Stimulated activated CD8-positive, alpha-beta memory T cell treated with anti-CD3 and anti-CD28 coated beads, Interleukin-15, amount 100 ng/mL, for 24 hours (primary cell): ENCODE results near the gene SHANK3.

Source experiments
- DNase-seq: peaks from one replicate; pipeline ENCODE4 v3.0.0-alpha.2; 2020; ENCODE audit warnings: low read depth

Gene SHANK3

GRCh38 chr22:50699756-50700386 is 27.2 kb downstream of the SHANK3 start:
- DNase-seq = no peak

GRCh38 chr22:50700387-50701075 is 27.9 kb downstream of the SHANK3 start:
- DNase-seq = no peak

GRCh38 chr22:50701076-50701419 is 28.4 kb downstream of the SHANK3 start:
- DNase-seq = no peak

DNA sequence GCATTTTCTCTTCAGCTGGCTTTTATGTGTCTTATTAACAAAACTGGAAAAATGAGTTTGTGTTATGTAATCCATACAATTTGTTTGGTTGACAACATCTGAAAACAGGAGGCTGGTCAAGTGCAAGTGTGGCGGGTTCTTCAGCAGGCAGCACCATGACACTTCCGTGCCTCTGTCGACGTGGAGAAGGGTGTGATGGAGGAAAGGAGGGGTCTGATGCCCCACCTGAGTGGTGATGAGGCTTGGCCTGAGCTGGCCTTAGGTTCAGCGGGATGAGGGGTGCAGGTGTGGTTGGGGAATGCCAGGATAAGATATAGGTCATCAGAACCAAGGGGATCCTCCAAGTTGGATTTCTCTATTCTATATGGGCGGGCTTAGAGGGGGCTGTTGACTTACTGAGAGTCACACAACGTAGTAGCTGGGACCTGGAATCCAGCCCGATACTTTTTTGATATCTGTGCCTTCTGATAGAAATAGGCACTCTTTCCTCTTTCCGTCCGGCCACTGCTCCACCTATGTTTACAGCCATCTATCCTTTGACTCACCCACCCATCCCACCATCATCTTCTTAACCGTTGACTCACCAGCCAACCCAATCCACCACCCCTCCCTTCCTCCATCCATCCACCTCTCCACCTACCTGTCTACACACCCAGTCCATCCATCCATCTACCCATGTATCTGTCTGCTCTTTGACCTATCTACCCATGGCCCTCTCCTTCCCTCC is 29.0 kb downstream of the SHANK3 start:
- no peak for DNase-seq

DNA sequence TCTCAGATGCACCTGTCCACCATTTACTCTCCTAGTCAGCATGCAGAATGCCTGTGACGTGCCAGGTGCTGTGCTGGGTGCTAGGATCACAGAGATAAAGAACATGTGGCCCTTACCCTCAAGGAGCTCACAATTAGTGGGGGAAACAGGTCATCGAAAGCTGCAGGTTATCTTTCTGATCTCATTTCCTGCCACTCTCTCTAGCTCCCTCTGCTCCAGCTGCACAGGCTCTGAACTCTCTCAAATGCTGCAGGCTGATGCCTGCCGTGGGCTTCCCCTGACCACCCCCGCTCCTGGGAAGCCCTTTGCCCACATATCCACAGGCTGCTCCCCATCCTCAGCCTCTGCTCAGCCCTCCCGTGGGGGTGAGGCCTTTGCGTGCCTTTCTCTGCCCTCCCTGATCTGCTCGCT is 29.6 kb downstream of the SHANK3 start:
- DNase-seq = no peak

DNA sequence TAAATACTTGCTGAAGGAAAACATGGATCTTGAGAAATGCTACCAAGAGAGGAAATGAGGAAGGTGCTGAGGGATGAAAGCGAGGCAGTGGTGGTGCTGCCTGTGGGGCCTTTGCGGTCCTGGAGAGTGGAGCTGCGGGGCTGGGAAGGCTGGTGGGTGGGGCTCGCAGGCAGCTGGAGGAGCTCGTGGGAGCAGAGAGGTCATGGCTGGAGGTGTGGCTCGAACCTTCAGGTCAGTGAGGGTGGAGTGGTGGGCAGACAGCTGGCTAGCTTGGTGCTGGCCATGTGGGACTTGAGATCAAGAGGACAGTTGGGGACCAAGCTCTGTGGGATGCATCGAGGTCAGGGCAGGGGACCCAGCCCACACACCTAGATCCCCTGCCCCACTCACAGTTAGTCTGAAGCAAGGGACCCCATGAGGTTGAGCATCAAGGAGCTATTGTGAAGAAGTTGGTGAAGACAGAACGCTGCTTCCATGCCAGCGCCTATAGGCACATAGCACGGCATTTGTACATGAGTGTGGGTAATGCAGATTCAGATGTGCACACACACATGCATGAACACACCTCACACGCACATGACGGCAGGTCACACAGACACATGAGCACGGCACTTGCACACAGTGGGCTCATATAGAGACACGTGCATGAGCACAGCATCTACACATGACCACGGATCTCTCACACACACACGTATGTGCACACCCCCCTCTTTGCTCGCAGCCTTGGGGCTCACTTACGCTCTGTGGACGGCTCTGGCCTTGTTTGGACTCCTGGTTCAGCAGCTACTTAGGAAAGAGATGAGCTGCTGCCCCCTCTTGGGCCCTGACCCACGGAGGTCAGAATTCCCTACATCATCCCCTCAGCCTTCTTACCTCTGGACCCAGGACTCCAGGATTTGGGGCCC is 30.4 kb downstream of the SHANK3 start:
- DNase-seq = no peak

GRCh38 chr22:50703726-50704509 is 31.3 kb downstream of the SHANK3 start:
- DNase-seq = no peak

DNA sequence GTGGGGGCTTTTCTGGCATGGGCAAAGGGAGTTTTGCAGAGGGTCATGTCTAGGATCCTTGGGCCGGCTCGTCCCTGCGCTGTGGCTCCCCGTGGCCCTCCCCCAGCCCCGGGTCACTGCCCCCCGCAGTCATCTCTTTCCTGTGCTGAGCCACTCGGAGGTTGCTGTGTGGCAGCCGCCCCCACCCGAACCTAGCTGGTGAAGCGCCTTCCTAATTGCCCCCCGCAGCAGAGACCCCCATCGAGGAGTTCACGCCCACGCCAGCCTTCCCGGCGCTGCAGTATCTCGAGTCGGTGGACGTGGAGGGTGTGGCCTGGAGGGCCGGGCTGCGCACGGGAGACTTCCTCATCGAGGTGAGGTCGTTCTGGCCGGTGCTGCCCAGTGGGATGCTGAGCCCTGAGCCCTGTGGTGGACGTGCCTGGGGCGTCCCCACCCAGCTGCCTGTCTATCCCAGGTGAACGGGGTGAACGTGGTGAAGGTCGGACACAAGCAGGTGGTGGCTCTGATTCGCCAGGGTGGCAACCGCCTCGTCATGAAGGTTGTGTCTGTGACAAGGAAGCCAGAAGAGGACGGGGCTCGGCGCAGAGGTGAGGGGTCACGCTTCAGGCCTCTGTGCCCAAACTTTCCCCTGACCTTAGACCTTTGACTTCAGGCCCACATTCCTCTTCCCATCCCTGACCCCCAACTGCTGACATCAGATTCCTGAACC is 32.0 kb downstream of the SHANK3 start:
- DNase-seq = no peak

- DNase-seq = no peak
Measured at GRCh38 chr22:50705219-50705691, 32.6 kb downstream of the SHANK3 start.

GRCh38 chr22:50705851-50706351 is 33.3 kb downstream of the SHANK3 start:
- no peak for DNase-seq

DNA sequence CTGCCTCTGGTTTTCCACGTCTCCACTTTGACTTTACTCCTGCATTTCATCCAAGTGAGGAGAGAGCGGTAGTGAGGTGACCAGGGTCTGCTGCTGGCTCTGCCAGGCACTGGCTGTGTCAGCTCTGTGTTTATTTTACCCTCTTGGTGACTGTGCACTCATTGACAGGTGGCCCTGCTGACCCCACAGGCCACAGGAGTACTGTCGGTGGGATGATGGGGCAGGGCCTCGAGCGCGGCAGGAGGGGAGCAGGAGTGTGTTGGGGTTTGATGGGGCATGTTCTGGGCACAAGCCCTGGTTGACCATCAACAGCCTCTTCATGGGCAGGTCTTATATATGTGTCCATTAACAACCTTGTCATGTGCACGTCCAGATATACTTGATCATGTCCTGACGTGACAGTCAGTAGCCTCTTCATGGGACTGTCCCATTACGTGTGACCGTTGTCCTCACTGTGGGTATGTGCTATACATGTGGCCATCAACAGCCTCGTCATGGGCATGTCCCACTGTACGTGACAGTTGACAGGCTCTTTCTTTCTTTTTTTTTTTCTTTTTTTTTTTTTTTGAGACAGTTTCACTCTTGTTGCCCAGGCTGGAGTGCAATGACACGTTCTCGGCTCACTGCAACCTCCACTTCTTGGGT is 34.0 kb downstream of the SHANK3 start:
- no peak for DNase-seq

DNA sequence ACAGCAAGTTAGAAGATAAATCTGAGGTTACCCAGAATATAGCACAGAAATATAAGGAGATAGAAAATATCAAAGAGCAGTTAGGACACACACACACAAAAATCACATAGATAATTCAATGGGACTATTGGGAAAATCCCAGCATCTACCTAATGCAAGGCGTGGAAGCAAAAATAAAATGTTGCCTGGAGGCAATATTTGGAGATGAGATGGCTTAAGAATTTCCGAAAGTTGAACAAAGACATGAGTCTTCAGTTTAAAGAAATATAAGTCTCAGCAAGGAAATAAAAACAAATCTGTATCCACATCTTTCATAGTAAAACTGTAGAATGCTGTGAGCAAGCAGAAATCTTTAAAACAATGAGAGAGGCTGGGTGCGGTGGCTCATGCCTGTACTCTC is 35.9 kb downstream of the SHANK3 start:
- DNase-seq = no peak

- no peak for DNase-seq
Measured at GRCh38 chr22:50708996-50709395, 36.4 kb downstream of the SHANK3 start.

GRCh38 chr22:50710221-50710620 is 37.6 kb downstream of the SHANK3 start:
- DNase-seq = no peak

GRCh38 chr22:50710886-50711285 is 38.3 kb downstream of the SHANK3 start:
- DNase-seq = no peak

DNA sequence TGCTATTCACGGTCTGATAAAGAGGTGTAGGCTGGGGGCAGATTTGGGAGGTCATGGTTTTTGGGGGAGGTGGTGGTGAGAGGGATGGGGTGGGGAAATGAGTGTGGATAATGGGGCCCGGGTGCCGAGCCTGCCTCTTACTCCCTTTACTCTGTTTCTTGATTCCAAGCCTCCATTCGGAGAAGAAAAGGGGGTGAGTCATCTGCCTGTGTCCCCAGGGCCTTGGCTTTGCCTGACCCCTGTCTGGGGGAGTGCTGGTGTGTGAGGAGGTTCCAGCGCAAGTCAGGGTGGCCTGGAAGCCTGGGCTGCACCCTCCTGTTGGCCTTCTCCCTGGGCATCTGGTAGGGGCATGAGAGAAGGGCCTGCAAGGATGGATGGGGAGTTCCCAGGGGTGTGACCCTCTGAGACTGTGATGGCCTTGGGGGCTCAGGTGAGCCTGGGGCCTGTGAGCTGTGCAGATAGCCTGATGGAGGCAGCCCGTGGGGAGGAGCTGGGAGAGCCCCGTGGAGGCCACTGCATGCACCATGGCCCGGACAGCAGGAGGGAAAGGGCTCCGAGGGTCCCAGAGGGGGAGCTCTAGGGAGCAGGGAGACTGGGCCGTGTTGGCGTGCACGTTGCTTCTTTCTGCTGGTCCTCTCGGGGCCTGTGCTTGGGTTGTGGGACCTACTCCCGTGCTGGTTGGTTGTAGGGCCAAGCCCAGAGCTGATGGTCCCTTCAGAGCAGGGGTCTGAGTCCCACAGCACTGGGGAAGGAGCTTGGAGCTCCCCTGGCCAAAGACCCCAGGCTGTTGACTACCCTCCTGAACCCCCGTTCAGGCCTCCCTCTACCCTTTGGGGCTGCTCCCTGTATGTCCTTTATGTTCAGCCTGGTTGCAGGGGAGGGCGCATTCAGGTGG is 39.1 kb downstream of the SHANK3 start:
- DNase-seq = no peak

DNA sequence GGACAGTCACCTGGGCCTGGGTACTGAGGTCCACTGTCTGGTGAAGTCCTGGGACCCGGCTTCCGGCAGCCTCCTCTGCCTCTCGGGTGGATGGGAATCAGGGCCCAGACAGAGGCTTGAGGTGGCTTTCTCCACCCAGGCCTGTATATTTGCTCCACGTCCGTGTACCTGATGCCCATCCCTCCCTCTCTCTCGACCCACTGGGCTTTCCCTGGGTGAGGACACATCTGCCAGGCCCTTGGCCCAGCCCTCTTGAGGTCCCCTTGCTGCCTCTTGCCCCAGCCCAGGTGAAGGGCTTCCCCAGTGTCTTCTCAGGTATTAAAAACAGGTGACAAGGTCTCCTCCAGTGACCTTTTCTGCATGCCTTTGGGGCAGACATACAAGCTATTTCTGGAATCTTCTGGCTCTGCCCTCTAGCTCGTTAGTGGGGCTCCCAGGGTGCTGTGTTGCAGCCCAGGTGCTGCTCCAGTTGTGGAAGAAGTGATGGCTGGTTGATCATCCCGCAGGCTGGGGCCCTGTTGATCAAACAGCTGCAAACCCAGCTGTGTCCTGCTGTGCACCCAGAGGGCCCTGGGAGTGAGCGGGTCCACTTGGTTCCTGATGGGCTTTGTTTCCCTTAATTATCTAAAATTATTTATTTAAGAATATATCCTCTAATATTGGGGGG is 39.9 kb downstream of the SHANK3 start:
- DNase-seq = no peak

GRCh38 chr22:50713008-50713385 is 40.4 kb downstream of the SHANK3 start:
- no peak for DNase-seq
